ENCODE measurements around the gene FKBP9.
"Not testable (repeated sequence)": the region's sequence is repeated elsewhere in the genome, so short reads cannot be mapped to it uniquely, and the experiment has no call there.

The FKBP9 gene

DNA sequence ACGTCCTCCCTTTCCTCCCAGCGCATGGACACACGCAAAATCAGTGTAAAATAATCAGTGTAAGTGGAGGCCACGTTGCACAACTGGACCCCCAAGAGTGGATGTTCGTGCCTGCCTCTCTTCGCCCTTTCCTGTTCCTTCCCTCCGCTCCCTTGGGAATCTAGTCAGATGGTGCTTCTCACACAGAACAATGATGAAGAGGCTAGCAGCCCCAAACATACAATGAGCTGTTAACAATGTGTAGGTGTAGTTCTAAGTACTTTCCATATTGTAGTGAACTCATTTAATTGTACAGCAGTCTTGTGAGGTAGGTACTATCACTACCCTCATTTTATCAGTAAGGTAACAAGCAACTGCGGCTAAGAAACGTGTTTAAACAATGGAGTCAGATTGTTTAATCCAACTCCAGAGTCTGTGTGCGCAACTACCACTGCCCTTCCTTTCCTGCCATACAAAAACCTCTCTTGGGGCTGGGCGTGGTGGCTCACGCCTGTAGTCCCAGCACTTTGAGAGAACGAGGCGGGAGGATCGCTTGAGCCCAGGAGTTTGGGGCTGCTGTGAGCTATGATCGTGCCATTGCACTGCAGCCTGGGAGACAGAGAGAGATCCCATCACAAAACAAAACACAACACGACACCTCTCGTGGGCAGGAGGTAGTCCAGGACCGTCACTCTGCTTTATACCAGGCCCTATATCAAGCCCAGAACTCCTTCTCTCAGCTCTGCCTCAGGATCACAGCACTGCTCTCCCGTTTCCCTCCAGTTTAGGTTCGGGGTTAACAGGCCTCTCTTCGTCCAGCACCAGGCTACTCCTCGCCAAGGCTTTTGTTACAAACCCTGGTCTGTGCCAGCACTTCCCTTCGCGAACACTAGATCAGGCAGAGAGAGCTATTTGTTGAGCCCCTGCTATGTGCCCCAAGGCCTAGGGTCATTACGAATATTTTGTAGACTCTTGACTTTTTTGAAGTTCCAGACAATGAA lies 1.1 kb downstream of the FKBP9 start:
- FAIRE-seq, result no peak

DNA sequence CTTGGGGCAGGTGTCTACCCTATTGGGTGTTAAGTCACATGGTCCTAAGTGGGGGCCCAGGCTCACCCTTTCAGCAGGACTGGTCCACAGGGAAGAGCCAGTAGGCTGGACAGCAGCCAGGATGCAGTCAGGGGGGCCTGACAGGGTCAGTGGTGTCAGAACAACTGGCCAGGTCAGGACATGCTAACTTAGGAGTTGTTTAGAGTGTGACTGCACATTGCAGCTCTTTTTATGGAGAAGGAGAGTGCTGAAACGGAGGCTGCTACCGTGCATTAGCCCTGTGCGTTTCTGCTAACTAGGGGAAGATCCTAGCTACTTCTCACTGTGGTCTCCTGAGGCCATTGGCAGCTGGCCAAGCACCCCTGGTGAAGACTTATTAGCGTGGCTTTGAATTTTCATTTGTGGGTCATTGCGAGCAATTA lies 6.7 kb downstream of the FKBP9 start:
- not testable (repeated sequence) for FAIRE-seq

- FAIRE-seq, result not testable (repeated sequence)
These were observed 7.4 kb downstream of the FKBP9 start for GRCh38 chr7:32964461-32965159.

GRCh38 chr7:32966489-32967267 lies 9.4 kb downstream of the FKBP9 start:
- FAIRE-seq, result not testable (repeated sequence)

- not testable (repeated sequence) for FAIRE-seq
These were observed 10.0 kb downstream of the FKBP9 start for GRCh38 chr7:32967268-32967582.

DNA sequence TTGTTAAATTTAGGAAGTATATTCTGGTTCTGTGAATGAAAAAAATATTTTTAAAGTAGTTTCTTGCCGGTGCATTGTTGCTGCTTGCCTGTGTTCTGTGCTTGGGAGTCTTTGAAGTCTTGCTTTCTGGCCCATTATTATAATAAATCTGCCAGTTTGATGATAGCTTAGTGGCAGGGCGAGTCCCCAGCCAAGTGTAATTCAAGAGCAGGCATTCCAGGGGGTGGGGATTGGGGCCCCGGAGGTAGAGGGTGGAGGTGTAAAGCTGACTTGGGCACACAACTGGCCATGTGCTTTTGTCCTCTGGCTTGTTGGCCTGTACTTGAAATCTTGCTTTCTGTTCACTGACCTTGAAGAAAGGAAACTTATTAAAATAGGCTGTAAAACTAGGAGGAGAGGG lies 14.7 kb downstream of the FKBP9 start:
- FAIRE-seq, result not testable (repeated sequence)

DNA sequence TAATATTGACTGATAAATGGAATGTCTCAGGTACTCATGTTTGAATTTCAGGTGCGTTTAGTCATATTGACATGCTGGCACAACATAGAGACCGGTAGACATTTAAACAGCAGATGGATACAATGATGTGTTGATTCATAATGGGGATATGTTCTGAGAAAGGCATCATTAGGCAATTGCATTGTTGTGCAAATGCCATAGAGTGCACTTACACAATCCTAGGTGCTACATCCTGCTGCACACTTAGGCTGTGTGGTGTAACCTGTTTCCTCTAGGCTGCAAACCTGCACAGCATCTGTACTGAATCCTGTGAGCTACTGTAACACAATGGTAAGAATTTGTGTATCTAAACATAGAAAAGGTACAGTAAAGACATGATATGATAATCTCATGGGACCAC lies 19.9 kb downstream of the FKBP9 start:
- not testable (repeated sequence) for FAIRE-seq

DNA sequence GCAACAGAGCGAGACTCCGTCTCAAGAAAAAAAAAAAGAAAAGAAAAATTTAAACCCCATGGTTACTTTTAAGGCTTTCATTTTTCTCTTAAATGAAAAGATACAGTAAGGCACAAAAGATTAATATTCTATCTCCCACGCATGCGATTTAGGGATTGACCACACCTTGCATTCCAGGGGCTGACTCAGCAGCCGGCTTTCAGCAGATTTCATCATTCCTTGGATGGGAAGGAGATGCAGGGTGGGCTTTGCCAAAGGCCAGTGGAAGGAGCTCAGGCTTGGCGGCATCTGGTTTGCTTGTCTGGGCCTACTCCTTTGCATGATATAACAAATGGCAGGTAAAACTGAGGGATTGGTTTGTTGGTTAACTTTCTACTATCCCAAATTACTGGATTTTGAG lies 22.0 kb downstream of the FKBP9 start:
- not testable (repeated sequence) for FAIRE-seq

- FAIRE-seq, result not testable (repeated sequence)
These were observed 22.7 kb downstream of the FKBP9 start for GRCh38 chr7:32979902-32980301.

DNA sequence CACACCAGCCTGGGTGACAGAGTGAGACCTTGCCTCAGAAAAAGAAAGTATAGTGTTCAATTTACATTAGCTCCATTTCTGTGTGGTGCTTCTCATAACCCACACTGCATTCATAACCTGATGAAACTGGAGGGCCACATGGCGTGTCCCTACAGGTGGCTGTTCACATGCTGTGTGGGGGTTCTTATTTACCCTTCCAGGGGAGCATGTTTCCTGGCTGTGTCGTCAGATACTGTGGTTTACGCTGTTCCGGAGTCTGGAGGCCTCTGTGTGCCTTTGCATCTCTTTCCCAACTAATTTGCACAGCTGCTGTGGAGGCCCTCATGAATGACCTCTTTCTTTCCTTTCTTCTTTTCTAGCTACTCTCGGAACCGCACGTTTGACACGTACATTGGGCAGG lies 30.9 kb downstream of the FKBP9 start:
- FAIRE-seq, result not testable (repeated sequence)

- not testable (repeated sequence) for FAIRE-seq
These were observed 33.9 kb downstream of the FKBP9 start for GRCh38 chr7:32991068-32991585.

DNA sequence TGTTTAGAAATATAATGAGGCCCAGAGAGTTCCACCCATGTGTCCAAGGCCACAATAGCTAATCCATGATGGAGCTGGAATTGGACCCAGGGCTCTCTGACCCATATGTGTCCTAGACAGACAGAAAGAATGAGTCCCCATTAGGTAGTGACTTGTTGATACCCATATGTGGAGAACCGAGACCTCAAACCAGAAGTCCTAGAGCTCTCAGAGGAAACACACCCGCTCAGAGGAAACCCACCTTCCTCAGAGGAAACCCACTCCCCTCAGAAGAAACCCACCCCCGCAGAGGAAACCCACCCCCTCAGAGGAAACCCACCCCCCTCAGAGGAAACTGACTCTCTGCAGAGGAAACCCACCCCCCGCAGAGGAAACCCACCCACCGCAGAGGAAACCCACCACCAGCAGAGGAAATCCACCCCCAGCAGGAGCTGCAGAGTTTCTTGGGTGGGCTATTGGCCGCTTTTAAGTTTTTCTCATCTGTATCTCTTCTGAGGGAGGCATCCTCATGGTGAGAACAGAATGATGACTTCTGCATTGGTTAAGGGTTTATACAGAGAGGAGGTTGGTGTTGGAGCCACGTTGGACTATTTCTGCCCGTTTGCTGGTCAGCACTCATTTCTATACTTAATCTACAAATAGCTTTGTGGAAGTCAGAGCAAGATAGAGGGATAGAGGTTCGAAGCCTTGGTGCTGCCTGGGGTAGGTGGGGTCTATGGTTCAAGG lies 34.9 kb downstream of the FKBP9 start:
- not testable (repeated sequence) for FAIRE-seq

- FAIRE-seq, result not testable (repeated sequence)
These were observed 35.5 kb downstream of the FKBP9 start for GRCh38 chr7:32992750-32993149.

DNA sequence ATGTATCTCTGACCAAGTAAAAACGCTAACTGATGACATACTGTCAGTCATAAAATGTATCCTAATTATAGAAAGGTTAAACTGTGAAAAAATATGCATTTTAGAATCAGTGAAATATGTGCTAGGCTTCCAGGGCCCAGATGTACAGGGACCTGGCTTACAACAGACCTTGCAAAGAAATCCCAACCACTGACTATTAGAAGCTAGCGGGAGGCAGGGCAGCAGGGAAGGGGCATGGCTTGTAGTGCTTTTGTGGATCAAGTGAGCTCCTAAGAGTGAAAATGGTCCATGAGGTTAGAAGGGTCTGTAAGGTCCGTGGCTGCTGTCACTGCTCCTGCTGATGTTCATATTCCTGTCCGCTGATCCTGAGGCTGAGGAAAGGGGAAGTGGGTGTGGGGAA lies 40.7 kb downstream of the FKBP9 start:
- FAIRE-seq, result not testable (repeated sequence)

GRCh38 chr7:32998361-32999171 lies 41.3 kb downstream of the FKBP9 start:
- FAIRE-seq, result not testable (repeated sequence)

DNA sequence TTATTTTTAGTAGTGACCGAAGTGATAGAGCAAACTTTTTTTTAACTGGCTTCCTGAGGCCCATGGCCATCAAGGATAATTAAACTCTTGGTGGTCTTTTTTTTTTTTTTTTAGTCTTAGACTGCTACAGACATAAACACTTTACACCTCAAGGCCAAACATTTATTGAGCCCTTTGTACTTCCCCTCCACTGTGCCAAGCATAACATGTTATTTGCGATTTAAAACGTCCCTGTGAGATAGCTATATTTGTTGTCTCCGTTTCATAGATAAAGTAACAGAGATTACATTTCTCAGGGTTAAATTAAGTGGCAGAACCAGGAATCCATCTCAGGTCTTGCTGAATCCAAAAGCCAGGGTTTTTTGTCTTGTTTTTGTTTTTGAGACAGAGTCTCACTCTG lies 42.1 kb downstream of the FKBP9 start:
- not testable (repeated sequence) for FAIRE-seq

DNA sequence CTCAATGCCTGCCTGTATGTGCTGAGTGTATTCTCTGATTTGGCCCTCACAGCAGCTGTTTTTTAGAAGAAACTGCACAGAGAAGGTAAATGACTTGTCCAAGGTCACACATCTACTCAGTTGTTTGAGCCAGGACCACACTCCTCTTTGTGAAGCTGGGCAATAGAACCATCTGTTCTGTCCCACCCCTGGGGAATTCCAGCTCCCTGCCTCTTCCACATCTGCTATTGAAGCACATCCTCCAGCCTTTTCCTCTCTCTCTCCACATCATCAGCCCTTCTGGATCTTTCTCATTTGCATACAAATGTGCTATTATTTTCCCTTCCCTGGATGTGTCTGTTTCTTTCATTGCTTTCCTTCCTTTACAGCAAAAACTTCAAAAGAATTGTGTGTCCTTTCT lies 45.9 kb downstream of the FKBP9 start:
- not testable (repeated sequence) for FAIRE-seq

GRCh38 chr7:33004104-33004616 lies 46.9 kb downstream of the FKBP9 start:
- not testable (repeated sequence) for FAIRE-seq

GRCh38 chr7:33005193-33005592 lies 48.0 kb downstream of the FKBP9 start:
- FAIRE-seq, result not testable (repeated sequence)

DNA sequence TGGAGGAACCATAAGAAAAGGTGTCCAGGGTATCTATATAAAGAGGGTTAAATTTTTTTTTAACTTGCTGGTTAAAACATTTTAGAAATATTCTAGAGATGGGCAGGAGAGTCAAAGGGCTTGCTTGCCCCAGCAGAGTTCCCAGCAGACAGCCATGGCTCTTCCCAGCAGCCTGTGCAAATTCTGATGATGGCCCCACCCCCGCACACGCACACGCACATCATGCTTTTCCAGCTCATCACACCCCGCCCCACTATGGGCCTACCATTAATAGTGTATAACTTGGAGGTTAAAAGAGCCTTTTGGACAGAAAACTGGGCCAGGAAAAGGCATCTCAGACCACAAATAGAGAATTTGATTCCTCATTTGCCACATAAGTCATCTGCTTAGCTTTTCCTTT lies 48.5 kb downstream of the FKBP9 start:
- not testable (repeated sequence) for FAIRE-seq

- FAIRE-seq, result no peak
These were observed 52.5 kb downstream of the FKBP9 start for GRCh38 chr7:33009734-33010133.

Data from TTC549 (cell line).